Lower lobe of right lung (tissue), 2 donors: ENCODE results near the gene GNB1L. TPM values are rescaled to one million over a fixed set of nuclear protein-coding genes. Genes with fewer than 3 reads are reported as not detected.

Source experiments
- ATAC-seq, 2 donors: fragments of 200-7000 bp; cut with Tn5 transposase; one replicate each; pipeline ENCODE4 v1.9.1; 2020 to 2022; ENCODE audit warnings: mild to moderate bottlenecking in 2 of 2, moderate library complexity in 2 of 2
- DNase-seq: peaks from one replicate; pipeline ENCODE4 v3.0.0-alpha.2; 2020
- H3K27ac ChIP-seq: fragments of 200-600 bp; one replicate; pipeline ENCODE4 v1.8.0; 2022
- H3K27me3 ChIP-seq: fragments of 200-600 bp; one replicate; pipeline ENCODE4 v1.8.0; 2022; ENCODE audit warnings: low read depth
- H3K36me3 ChIP-seq: fragments of 200-600 bp; one replicate; pipeline ENCODE4 v1.8.0; 2022; ENCODE audit warnings: mild to moderate bottlenecking
- H3K4me1 ChIP-seq: fragments of 200-600 bp; one replicate; pipeline ENCODE4 v1.8.0; 2022
- H3K4me3 ChIP-seq: fragments of 200-600 bp; one replicate; pipeline ENCODE4 v1.8.0; 2022; ENCODE audit warnings: mild to moderate bottlenecking
- H3K9me3 ChIP-seq: fragments of 200-600 bp; one replicate; pipeline ENCODE4 v1.8.0; 2022
- intact Hi-C: fragments of 100-400 bp; cut with DNase I; formaldehyde crosslinking; loops from one replicate; pipeline ENCODE4 v1.11.0; 2022
- total RNA-seq: library from RNA; stranded (reverse); fragmentation: NEBNext Ultra II Directional; extraction: Animal tissue kit (Norgen Biotek cat#: 25700); gene quantifications from one replicate; pipeline ENCODE4 v1.2.1, GENCODE V29; 2021
- TF ChIP-seq, protein P1 (sequence below): fragments of 200-600 bp; IDR thresholded peaks from one replicate; pipeline ENCODE4 v1.8.0; 2022; ENCODE audit warnings: antibody characterized with exemption, mild to moderate bottlenecking
- donor health status: DM: no; HTN: yes; CAD: no; lungs with severe emphysema.

The GNB1L gene
- total RNA-seq, 1 donor from 2014 or later: 6.0 TPM

DNA sequence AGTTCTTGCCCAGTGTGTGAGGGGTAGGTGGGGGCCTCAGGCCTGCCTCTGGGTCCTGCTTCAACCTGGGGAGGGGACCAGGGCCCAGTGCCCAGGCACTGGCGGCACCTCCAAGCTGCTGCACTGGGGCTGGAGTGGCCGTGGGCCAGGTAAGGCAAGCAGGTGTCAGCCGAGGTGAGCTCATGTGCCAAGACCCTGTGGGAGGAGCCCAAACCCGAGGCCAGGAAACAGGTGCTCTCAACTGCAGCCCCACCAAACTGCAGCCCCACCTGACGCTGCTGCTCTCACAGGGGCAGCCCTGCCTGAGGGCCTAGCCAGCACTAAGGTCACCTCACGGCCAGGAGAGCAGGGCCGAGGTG lies 18.1 kb upstream of the GNB1L start:
- Histone ChIP-seq H3K4me3 (no peak overlapping the region), H3K27ac (no peak overlapping the region), H3K36me3 (peaks cover 9% of the 10 kb centered on the region), H3K4me1 (peaks cover 32% of the 10 kb centered on the region), H3K9me3 (no peaks in the 10 kb centered on the region), H3K27me3 (no peaks in the 10 kb centered on the region)
- intact Hi-C loops: no loop called here
- ATAC-seq (no peak), DNase-seq (peak; percentile 43)
- TF ChIP-seq, protein P1, sequence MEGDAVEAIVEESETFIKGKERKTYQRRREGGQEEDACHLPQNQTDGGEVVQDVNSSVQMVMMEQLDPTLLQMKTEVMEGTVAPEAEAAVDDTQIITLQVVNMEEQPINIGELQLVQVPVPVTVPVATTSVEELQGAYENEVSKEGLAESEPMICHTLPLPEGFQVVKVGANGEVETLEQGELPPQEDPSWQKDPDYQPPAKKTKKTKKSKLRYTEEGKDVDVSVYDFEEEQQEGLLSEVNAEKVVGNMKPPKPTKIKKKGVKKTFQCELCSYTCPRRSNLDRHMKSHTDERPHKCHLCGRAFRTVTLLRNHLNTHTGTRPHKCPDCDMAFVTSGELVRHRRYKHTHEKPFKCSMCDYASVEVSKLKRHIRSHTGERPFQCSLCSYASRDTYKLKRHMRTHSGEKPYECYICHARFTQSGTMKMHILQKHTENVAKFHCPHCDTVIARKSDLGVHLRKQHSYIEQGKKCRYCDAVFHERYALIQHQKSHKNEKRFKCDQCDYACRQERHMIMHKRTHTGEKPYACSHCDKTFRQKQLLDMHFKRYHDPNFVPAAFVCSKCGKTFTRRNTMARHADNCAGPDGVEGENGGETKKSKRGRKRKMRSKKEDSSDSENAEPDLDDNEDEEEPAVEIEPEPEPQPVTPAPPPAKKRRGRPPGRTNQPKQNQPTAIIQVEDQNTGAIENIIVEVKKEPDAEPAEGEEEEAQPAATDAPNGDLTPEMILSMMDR: no peak

DNA sequence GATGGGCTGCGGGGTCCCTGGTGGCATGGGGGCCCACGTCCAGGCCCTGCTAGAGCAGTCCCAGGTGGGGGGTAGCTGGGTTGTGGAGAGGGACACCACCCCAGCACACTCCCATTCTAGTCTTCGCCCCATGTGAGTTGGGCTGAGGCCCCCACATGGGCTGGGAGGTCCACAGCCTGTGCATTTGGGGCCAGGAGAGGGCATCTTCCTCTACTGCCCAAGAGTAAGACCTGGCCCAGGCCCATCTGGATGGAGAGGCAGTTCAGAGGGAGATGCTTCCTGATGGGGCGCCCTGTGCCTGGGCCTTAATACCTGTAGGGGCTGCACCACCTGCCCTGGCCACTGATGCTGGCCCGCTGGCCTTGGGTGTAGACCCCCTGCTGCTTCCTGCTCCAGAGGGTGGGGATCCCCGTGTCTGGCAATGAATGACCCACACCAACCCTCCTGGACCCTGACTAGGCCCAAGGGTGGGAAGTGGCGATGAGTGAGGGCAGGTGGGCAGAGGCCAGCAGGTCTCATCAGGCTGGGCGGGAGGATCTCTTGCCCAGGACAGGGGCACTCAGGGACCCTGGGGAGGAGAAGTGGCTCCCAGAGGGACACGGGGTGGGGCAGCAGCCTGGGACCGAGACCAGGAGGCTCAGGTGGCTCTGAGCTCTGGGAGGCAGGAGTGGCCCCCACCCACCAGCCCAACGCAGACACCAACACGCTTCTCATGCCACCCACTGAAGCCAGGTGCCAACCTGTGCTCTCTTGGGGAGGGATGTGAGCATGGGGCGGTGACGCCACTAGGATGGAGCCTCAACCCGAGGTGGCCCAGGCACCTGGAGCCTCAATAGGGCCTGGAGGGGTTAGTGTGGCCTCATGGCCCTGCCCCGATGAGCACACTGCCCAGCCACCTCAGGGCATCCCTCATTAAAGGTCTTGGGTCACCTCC lies 17.4 kb upstream of the GNB1L start:
- H3K27me3 ChIP-seq: no peaks in the 10 kb centered on the region
- H3K4me3 ChIP-seq: no peak overlapping the region
- DNase-seq: peak; percentile 41
- intact Hi-C loops: no loop called here
- H3K4me1 ChIP-seq: peaks cover 32% of the 10 kb centered on the region
- H3K27ac ChIP-seq: no peak overlapping the region
- TF ChIP-seq, protein P1: no peak
- H3K9me3 ChIP-seq: no peaks in the 10 kb centered on the region
- peaks cover 9% of the 10 kb centered on the region for H3K36me3 ChIP-seq
- ATAC-seq: no peak

DNA sequence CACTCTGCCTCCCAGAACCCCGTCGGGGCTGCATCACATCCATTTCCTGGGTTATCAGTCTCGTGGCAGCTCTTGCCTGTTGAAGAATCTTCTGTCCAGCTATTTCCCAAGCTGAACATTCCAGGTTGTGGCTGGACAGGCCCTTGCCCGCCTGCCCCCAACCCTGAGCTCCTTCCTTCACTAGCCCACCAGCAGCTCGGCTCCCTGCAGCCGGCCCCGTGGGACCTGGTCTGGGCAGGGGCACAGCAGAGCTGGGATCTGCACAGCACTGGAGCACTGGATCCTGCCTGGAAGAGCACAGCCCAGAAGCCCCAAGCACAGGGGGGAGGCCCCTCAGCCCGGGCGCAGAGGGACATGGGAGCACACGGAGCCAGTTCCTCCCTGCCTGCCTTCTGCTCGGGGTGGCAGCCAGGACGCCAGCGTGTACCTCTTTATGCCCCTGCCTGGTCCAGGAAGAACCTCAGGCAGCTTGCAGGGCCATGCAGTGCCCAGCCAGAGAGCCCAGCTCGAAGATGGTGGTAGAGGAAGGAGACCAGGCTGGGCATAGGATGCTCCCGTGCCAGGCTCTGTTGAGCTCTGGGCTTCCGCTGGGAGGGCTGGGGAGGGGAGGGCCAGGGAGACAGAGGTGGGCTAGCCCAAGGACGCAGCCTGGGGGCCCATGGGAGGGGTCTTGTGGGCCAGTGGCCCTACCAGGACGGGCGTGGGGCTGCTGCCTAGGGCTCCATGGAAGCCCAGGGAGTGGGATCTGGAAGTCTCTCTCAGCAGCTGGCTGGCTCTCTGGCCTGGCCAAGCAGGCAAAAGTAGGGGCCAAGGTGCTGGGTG lies 16.6 kb upstream of the GNB1L start:
- Histone ChIP-seq H3K9me3 (no peaks in the 10 kb centered on the region), H3K27ac (no peak overlapping the region), H3K36me3 (peaks cover 5% of the 10 kb centered on the region), H3K27me3 (no peaks in the 10 kb centered on the region), H3K4me1 (peaks cover 32% of the 10 kb centered on the region), H3K4me3 (no peak overlapping the region)
- DNase-seq: peak; percentile 39
- ATAC-seq: no peak
- intact Hi-C loops: no loop called here
- TF ChIP-seq, protein P1: no peak

DNA sequence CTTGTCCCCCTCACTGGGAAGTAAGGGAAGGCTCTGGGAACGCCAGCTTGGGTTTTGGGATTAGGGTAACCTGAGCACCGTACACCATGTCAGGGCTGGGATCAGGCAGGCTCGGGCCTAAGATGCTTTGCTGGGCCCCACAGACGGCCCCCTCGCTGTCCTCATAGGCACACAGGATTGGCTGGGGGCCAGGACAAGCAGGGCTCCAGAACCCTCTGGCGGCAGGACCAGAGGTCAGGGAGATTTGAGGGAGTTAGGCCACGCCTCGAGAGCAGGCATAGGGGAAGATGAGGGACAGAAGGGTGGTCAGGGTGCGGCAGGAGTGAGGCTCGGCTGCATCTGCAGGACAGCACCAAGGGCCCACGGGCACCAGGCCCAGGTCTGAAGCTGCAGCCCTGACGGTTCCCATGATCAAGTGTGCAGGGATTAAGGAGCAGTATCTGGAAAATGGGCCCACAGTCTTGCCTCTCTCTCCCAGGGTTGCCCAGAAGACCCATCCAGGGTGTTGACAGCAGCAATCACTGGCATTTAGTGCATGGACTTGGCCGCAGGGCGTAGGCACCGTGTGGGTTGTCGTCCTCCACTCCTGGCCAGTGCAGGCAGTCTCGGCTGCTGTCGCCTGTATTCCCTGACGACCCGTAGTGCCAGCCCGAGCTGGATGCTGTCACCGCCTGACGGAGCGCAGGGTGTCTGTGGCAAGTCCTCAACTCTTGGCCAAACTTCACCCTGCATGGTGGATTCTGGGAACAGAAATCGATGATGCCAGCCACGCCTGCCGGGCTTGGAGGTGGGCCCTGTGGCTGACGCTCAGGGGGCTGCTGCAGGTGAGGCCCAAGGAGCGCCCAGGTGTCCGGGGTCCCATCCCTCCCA lies 15.7 kb upstream of the GNB1L start:
- Histone ChIP-seq H3K9me3 (no peaks in the 10 kb centered on the region), H3K4me1 (peaks cover 23% of the 10 kb centered on the region), H3K27me3 (no peaks in the 10 kb centered on the region), H3K4me3 (no peak overlapping the region), H3K27ac (no peak overlapping the region), H3K36me3 (peaks cover 3% of the 10 kb centered on the region)
- ATAC-seq (no peak), DNase-seq (peak; percentile 38)
- intact Hi-C loops: no loop called here
- TF ChIP-seq, protein P1: no peak

DNA sequence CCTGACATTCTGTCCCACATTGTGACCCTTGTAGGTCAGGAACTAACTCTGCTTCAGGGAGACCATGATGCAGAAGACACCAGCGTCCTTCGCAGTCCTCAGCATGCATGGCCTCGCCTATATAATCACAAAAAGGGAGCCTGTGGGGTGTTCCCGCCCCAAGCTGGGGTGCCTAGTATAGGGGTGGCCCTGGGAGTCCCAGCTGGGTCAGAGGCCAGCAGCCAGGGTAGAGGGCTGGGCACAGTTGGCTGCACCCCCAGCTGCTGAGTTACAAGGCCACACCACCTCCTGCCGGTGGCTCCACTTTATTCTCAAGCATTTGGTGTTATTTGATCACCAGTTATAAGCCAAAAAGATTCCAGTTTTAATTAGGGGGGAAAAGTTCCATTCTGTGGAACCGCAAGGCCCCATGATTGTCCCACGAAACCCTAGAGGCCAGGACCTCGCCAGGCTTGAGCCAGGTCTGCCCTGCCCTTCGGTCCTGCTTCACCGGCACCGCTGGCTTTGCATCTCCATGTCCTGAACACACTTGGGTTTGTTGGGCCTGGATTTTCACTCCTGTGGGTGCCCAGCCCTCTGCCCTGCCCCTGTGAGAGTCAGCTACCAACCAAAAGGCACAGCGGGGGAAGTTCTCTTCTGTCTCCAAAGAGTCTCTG lies 15.0 kb upstream of the GNB1L start:
- intact Hi-C loops: no loop called here

More for the DNA sequence above, 15.0 kb upstream of the GNB1L start:
- H3K9me3 ChIP-seq: no peaks in the 10 kb centered on the region
- DNase-seq: peak; percentile 31
- no peaks in the 10 kb centered on the region for H3K27me3 ChIP-seq
- H3K36me3 ChIP-seq: no peaks in the 10 kb centered on the region
- H3K27ac ChIP-seq: no peak overlapping the region
- TF ChIP-seq, protein P1: no peak
- ATAC-seq: no peak
- H3K4me3 ChIP-seq: no peak overlapping the region
- H3K4me1 ChIP-seq: peaks cover 16% of the 10 kb centered on the region
